CD4-positive, alpha-beta memory T cell (primary cell): ENCODE measurements around the gene ZFP69. TPM values are rescaled to one million over a fixed set of nuclear protein-coding genes. Genes with fewer than 3 reads are reported as not detected.
A peak's percentile ranks its signal among the peaks of the same experiment; 100 is the strongest.

ENCODE experiments used
- CTCF ChIA-PET: fragments of 350-600 bp; sonication (Branson Sonifier 250); formaldehyde crosslinking; loops from one replicate; lab custom pipeline; 2021; ENCODE audit warnings: inconsistent platforms; ENCODE audit not compliant: partially characterized antibody; lab: Charles Lee
- POLR2A ChIA-PET: fragments of 350-600 bp; sonication (Branson Sonifier 250); formaldehyde crosslinking; loops from one replicate; lab custom pipeline; 2021; ENCODE audit not compliant: partially characterized antibody; lab: Charles Lee
- DNase-seq, 5 donors: peaks; one replicate each; pipeline versions ENCODE4 v3.0.0 to v3.0.0-alpha.2; 2020 to 2022; ENCODE audit warnings: mixed read lengths in 1 of 5
- H3K27ac ChIP-seq: one replicate; pipeline ENCODE4 v1.7.0; 2013; ENCODE audit warnings: low read depth, low read length
- H3K27me3 ChIP-seq: 2 replicates; pipeline ENCODE4 v1.7.0; 2013; ENCODE audit warnings: mild to moderate bottlenecking, low read length, moderate library complexity; ENCODE audit not compliant: insufficient read depth
- H3K36me3 ChIP-seq: 2 replicates; pipeline ENCODE4 v1.7.0; 2013; ENCODE audit warnings: mild to moderate bottlenecking, low read length, moderate library complexity; ENCODE audit not compliant: insufficient read depth
- H3K4me1 ChIP-seq: 2 replicates; pipeline ENCODE4 v1.7.0; 2013; ENCODE audit warnings: mild to moderate bottlenecking, low read length, moderate library complexity; ENCODE audit not compliant: insufficient read depth
- H3K4me3 ChIP-seq, 2 donors: one replicate each; pipeline ENCODE4 v1.7.0; 2013; ENCODE audit warnings: low read length in 2 of 2, mild to moderate bottlenecking in 1 of 2
- H3K9me3 ChIP-seq, 2 donors: one replicate each; pipeline ENCODE4 v1.7.0; 2013; ENCODE audit warnings: low read length in 2 of 2, control low read depth in 1 of 2; ENCODE audit not compliant: control insufficient read depth in 1 of 2
- H3K27ac Mint-ChIP-seq, 7 donors: one replicate each; pipeline ENCODE4 v1.8.0; 2020 to 2021; ENCODE audit warnings: mixed read lengths in 7 of 7, mild to moderate bottlenecking in 6 of 7, inconsistent platforms in 3 of 7, moderate library complexity in 3 of 7
- H3K27me3 Mint-ChIP-seq, 2 donors: one replicate each; pipeline ENCODE4 v1.8.0; 2020 to 2021; ENCODE audit warnings: mixed read lengths in 2 of 2
- H3K36me3 Mint-ChIP-seq, 2 donors: one replicate each; pipeline ENCODE4 v1.8.0; 2020 to 2021; ENCODE audit warnings: mixed read lengths in 2 of 2, inconsistent platforms in 1 of 2, mild to moderate bottlenecking in 1 of 2
- H3K4me1 Mint-ChIP-seq, 4 donors: one replicate each; pipeline ENCODE4 v1.8.0; 2020 to 2021; ENCODE audit warnings: mixed read lengths in 4 of 4, mild to moderate bottlenecking in 1 of 4
- H3K4me3 Mint-ChIP-seq, 8 donors: one replicate each; pipeline ENCODE4 v1.8.0; 2020 to 2021; ENCODE audit warnings: mixed read lengths in 8 of 8, mild to moderate bottlenecking in 7 of 8, moderate library complexity in 6 of 8, inconsistent platforms in 3 of 8
- H3K9me3 Mint-ChIP-seq, 8 donors: one replicate each; pipeline ENCODE4 v1.8.0; 2020 to 2021; ENCODE audit warnings: mixed read lengths in 8 of 8, mild to moderate bottlenecking in 5 of 8, inconsistent platforms in 3 of 8, moderate library complexity in 1 of 8
- intact Hi-C: fragments of 100-400 bp; cut with micrococcal nuclease; formaldehyde crosslinking; loops from one replicate; pipeline ENCODE4 v1.15.1; 2023
- polyA plus RNA-seq, 2 donors: library from polyadenylated mRNA; unstranded; fragments of 300-500 nt; fragmentation: Illumina TruSeq; gene quantifications; one replicate each; pipeline ENCODE4 v1.2.3, GENCODE V29; 2021
- total RNA-seq, 2 experiments: library from RNA; stranded (reverse); gene quantifications; one replicate each; pipeline ENCODE4 v1.2.3, GENCODE V29; 2021

The ZFP69 gene
- total and polyA plus RNA-seq, 4 experiments from 2014 or later, result 3.3 to 6.1 (median 4.0) TPM

DNA sequence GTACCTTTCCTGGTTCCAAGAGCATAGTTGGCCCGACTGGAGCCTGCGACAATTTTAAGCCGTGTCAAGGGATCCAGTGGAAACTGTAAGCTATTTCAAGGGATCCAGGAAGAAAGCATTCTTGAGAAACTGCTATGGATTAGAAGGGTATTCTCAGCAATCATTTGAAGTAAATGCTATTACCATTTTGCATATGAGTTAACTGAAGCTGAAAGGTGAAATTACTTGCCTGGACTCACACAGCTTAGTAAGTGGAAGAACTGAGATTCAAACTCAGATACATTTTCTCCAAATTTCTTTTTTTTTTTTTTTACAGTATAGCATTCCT lies 54.9 kb downstream of the ZFP69 start:
- POLR2A ChIA-PET, result interaction anchor here (0.9 to 2.7 kb wide), 9 partner anchors 24 to 733 kb away, joined by 3 to 25 read pairs (median 6); partner anchors contain the start of genes CITED4, EXO5, NFYC and SMAP2
- H3K27ac Mint-ChIP-seq, result peak overlapping the region; percentile 84 to 100 (median 96)
- peaks cover 0 to 11% of the 10 kb centered on the region in 2 donors for H3K36me3 Mint-ChIP-seq
- H3K9me3 Mint-ChIP-seq, result peaks cover 0 to 8% (median 4%) of the 10 kb centered on the region in 8 donors
- H3K4me1 Mint-ChIP-seq, result peaks cover 20 to 26% (median 23%) of the 10 kb centered on the region in 4 donors
- H3K27me3 Mint-ChIP-seq, result peaks cover 5 to 6% of the 10 kb centered on the region in 2 donors
- H3K4me3 Mint-ChIP-seq, result peak overlapping the region; percentile 94 to 100 (median 98)
- no peaks in the 10 kb centered on the region for H3K27me3 ChIP-seq
- peak overlapping the region; percentile 65 for H3K27ac ChIP-seq
- intact Hi-C loops, result no loop called here
- H3K4me1 ChIP-seq, result peaks cover 21% of the 10 kb centered on the region
- peak overlapping the region; percentile 19 to 90 for H3K4me3 ChIP-seq
- CTCF ChIA-PET, result interaction anchor here (0.6 to 2.0 kb wide), 11 partner anchors 18 to 558 kb away, joined by 3 to 8 read pairs (median 3); partner anchors contain the start of gene ZFP69B
- H3K9me3 ChIP-seq, result no peaks in the 10 kb centered on the region
- no peak for DNase-seq
- H3K36me3 ChIP-seq, result no peaks in the 10 kb centered on the region

DNA sequence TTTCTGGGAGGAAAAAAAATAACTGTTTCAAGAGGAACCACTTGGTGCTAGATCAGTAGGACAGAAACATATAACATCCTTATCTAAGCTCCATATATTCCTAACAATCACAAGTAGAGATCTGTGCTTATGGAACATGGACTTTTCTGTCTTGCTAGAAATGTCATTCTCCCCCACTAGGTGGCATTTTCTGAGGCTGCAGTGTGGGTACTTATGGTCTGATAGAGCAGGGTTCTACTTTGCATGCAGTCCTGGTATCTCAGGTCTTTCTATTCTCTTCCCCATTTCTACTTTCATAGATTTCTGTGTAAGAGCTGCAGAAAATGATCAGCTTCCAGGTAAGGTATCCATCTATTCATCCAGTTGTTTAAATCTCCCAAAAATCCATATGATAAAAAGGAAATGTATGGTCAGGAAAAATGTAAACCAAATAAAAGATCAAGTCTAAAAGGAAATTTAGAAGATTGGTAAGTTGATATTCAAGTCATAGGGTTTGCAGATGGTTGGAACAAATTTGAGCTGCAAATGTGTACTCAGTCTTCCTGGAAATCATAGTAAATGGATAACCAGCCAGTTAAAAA lies 55.8 kb downstream of the ZFP69 start:
- H3K27ac Mint-ChIP-seq, result peak overlapping the region in 4 of 7 donors; percentile 5 to 81 (median 15)
- H3K9me3 ChIP-seq, result no peaks in the 10 kb centered on the region

DNA sequence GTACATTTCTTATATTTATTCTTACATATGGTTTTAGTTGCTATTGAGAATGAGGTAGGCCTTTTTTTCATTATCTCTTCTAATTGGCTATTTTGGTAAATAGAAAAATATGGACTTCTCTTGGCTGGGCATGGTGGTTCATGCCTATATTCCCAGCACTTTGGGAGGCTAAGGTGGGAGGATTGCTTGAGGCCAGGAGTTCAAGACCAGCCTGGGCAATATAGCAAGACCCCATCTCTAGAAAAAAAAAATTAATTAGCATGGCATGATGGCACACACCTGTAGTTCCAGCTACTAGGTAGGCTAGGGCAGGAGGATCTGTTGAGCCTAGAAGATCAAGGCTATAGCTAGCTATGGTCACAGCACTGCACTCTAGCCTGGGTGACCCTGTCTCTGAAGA lies 57.5 kb downstream of the ZFP69 start:
- H3K4me1 ChIP-seq, result peaks cover 21% of the 10 kb centered on the region
- intact Hi-C loops, result no loop called here

More for the DNA sequence above, 55.8 kb downstream of the ZFP69 start:
- intact Hi-C loops, result no loop called here
- DNase-seq, result peak in 4 of 5 donors; percentile 12 to 20 (median 16)
- Mint-ChIP-seq H3K36me3 (peaks cover 4 to 16% of the 10 kb centered on the region in 2 donors), H3K4me3 (peak overlapping the region in 7 of 8 donors; percentile 1 to 98 (median 36)), H3K4me1 (peaks cover 20 to 26% (median 23%) of the 10 kb centered on the region in 4 donors), H3K9me3 (peaks cover 0 to 8% (median 1%) of the 10 kb centered on the region in 8 donors), H3K27me3 (peaks cover 2 to 3% of the 10 kb centered on the region in 2 donors)
- Histone ChIP-seq H3K4me1 (peaks cover 21% of the 10 kb centered on the region), H3K27ac (no peak overlapping the region), H3K36me3 (no peaks in the 10 kb centered on the region), H3K4me3 (no peak overlapping the region), H3K27me3 (no peaks in the 10 kb centered on the region)
- POLR2A ChIA-PET, result interaction anchor here (1.2 to 2.7 kb wide), 2 partner anchors 24 to 56 kb away, joined by 4 to 25 read pairs; partner anchors contain the start of genes EXO5 and ZFP69
- CTCF ChIA-PET, result interaction anchor here (0.7 to 2.0 kb wide), 12 partner anchors 8 to 323 kb away, joined by 3 to 8 read pairs (median 3); partner anchors contain the start of gene ZFP69B

DNA sequence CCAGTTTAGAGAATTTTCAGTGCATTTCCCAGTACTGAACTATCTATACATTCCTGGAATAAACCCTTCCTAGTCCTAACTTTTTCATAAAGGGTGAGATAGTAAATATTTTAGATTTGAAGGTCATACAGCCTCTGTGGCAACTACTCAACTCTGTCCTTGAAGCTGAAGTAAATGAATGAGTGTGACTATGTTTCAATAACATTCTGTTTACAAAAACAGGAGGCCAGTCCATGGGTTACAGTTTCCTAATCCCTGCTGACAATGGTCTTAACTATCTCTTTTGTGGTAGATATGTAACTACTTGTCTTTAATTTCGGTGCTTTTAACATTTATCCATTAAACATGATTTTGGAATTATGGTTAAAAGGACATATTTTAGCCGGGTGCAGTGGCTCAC lies 58.6 kb downstream of the ZFP69 start:
- ChIA-PET POLR2A (no interaction called here), CTCF (interaction anchor here (0.7 kb wide), 1 partner anchor 45 kb away, joined by 3 read pairs; no protein-coding TSS in a partner anchor)
- Histone ChIP-seq H3K27me3 (no peaks in the 10 kb centered on the region), H3K4me1 (peaks cover 18% of the 10 kb centered on the region), H3K27ac (no peak overlapping the region), H3K9me3 (no peaks in the 10 kb centered on the region), H3K4me3 (no peak overlapping the region), H3K36me3 (no peaks in the 10 kb centered on the region)
- H3K36me3 Mint-ChIP-seq, result peaks cover 21 to 28% of the 10 kb centered on the region in 2 donors
- no peak for DNase-seq
- H3K27me3 Mint-ChIP-seq, result peaks cover 0 to 3% of the 10 kb centered on the region in 2 donors
- peaks cover 20 to 25% (median 23%) of the 10 kb centered on the region in 4 donors for H3K4me1 Mint-ChIP-seq
- no peak overlapping the region for H3K4me3 Mint-ChIP-seq
- intact Hi-C loops, result no loop called here
- no peak overlapping the region for H3K27ac Mint-ChIP-seq
- H3K9me3 Mint-ChIP-seq, result peaks cover 0 to 5% (median 1%) of the 10 kb centered on the region in 8 donors

More for the DNA sequence above, 57.5 kb downstream of the ZFP69 start:
- Mint-ChIP-seq H3K27ac (no peak overlapping the region), H3K9me3 (peaks cover 0 to 8% (median 1%) of the 10 kb centered on the region in 8 donors), H3K27me3 (peaks cover 0 to 3% of the 10 kb centered on the region in 2 donors), H3K36me3 (peaks cover 10 to 22% of the 10 kb centered on the region in 2 donors), H3K4me3 (no peak overlapping the region), H3K4me1 (peaks cover 20 to 26% (median 23%) of the 10 kb centered on the region in 4 donors)
- ChIA-PET POLR2A (no interaction called here), CTCF (no interaction called here)
- Histone ChIP-seq H3K27ac (no peak overlapping the region), H3K4me3 (no peak overlapping the region), H3K36me3 (no peaks in the 10 kb centered on the region), H3K27me3 (no peaks in the 10 kb centered on the region), H3K9me3 (no peaks in the 10 kb centered on the region)
- DNase-seq, result no peak

DNA sequence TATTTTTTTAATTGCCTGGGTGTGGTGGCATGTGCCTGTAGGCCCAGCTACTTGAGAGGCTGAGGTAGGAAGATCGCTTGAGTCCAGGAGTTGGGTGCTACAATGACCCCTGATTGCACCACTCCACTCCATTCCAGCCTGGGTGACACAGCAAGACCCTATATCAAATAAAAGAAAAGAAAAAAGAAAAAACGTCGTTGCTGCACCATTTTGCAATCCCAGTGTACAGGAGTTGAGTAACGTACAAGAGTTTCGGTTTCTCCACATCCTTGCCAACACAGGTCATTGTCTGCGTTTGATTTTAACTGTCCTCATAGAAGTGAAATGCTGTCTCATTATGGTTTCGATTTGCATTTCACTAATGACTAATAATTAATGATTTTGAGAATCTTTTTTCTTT lies 62.2 kb downstream of the ZFP69 start:
- Histone ChIP-seq H3K36me3 (no peaks in the 10 kb centered on the region), H3K9me3 (no peaks in the 10 kb centered on the region), H3K27ac (no peak overlapping the region), H3K27me3 (no peaks in the 10 kb centered on the region), H3K4me1 (no peaks in the 10 kb centered on the region), H3K4me3 (no peak overlapping the region)
- ChIA-PET CTCF (no interaction called here), POLR2A (no interaction called here)
- no peak for DNase-seq
- H3K36me3 Mint-ChIP-seq, result peaks cover 44 to 46% of the 10 kb centered on the region in 2 donors
- intact Hi-C loops, result no loop called here
- peaks cover 0 to 2% (median 0%) of the 10 kb centered on the region in 8 donors for H3K9me3 Mint-ChIP-seq
- H3K27me3 Mint-ChIP-seq, result no peaks in the 10 kb centered on the region
- H3K4me3 Mint-ChIP-seq, result peak overlapping the region in 1 of 8 donors; percentile 29
- no peak overlapping the region for H3K27ac Mint-ChIP-seq
- H3K4me1 Mint-ChIP-seq, result no peaks in the 10 kb centered on the region

Other genes with a start within 250 kb of the ZFP69 start
- gene TMCO2, start 229.4 kb upstream of the ZFP69 start, total RNA-seq, result under 1 TPM in 1 of 2 experiments, not detected in 1; 0.47 TPM
- not detected for gene TMCO2, start 229.4 kb upstream of the ZFP69 start, polyA plus RNA-seq
- gene ZMPSTE24, start 219.1 kb upstream of the ZFP69 start, total RNA-seq, result 10 to 100 TPM; 19.7 to 21.0 TPM
- 10 to 100 TPM; 27.1 to 44.1 TPM for gene ZMPSTE24, start 219.1 kb upstream of the ZFP69 start, polyA plus RNA-seq
- 1 to 10 TPM; 2.1 to 2.8 TPM for gene COL9A2, start 160.0 kb upstream of the ZFP69 start, total RNA-seq
- under 1 TPM in 1 of 2 donors, not detected in 1; 0.41 TPM for gene COL9A2, start 160.0 kb upstream of the ZFP69 start, polyA plus RNA-seq
- 100 to 1,000 TPM; 123 TPM for gene SMAP2, start 103.6 kb upstream of the ZFP69 start, total RNA-seq
- gene SMAP2, start 103.6 kb upstream of the ZFP69 start, polyA plus RNA-seq, result 100 to 1,000 TPM; 258 to 358 TPM
- gene ZFP69B, start 26.8 kb upstream of the ZFP69 start, total RNA-seq, result 1 to 10 TPM; 7.5 to 7.9 TPM
- 1 to 10 TPM; 2.1 to 2.4 TPM for gene ZFP69B, start 26.8 kb upstream of the ZFP69 start, polyA plus RNA-seq
- 10 to 100 TPM; 10.1 to 10.7 TPM for gene EXO5, start 31.5 kb downstream of the ZFP69 start, total RNA-seq
- gene EXO5, start 31.5 kb downstream of the ZFP69 start, polyA plus RNA-seq, result 1 to 10 TPM; 4.0 to 6.8 TPM
- 1 to 10 TPM; 4.4 to 5.5 TPM for gene ZNF684, start 54.3 kb downstream of the ZFP69 start, total RNA-seq
- gene ZNF684, start 54.3 kb downstream of the ZFP69 start, polyA plus RNA-seq, result 1 to 10 TPM; 2.0 to 3.8 TPM
- gene RIMS3, start 188.4 kb downstream of the ZFP69 start, total RNA-seq, result 1 to 10 TPM; 2.0 to 2.3 TPM
- gene RIMS3, start 188.4 kb downstream of the ZFP69 start, polyA plus RNA-seq, result 1 to 10 TPM; 1.5 to 3.4 TPM
- gene NFYC, start 214.4 kb downstream of the ZFP69 start, total RNA-seq, result 10 to 100 TPM; 70.4 to 73.6 TPM
- gene NFYC, start 214.4 kb downstream of the ZFP69 start, polyA plus RNA-seq, result 10 to 100 TPM; 47.7 to 67.2 TPM